ENCODE measurements around the gene TMEM150C.
"Not testable (repeated sequence)": the region's sequence is repeated elsewhere in the genome, so short reads cannot be mapped to it uniquely, and the experiment has no call there.

The TMEM150C gene

GRCh38 chr4:82567444-82567843 lies 5.7 kb upstream of the TMEM150C start:
- DNase-seq: no peak

DNA sequence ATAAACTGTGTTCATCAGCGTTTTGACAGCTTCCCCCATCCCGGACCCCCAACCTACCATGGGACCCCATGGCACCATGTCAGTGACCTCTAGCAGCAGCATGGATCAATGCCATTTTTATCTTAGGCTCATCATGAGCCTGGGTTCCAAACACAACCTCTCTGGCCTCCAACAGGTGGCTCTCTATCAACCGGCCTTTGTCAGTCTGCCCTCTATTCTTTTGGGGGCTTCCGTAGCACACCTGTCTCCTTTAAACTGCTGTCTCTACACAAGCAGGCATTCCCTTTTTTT lies 721 bp upstream of the TMEM150C start:
- no peak for DNase-seq

- no peak for DNase-seq
These were observed 669 bp downstream of the TMEM150C start for GRCh38 chr4:82560853-82561785.

DNA sequence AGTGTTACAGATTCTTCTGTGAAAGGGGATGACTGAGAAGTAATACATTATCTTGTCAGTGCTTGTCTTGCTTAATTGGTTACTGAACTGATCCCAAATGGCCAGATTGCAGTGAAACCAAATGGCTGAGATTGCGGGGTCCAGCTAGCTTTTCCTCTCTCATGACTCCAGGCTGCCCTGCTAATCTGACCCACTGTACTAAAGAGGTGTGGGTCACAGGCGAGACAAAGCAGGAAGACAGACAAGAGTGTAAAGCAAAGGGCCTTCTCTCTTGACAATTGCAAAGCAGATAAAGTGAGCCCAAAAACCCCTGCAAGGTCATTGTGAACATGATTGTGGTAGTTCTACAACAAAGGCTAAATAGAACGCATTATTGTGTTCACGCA lies 2.1 kb downstream of the TMEM150C start:
- DNase-seq: no peak

GRCh38 chr4:82559090-82559734 lies 2.6 kb downstream of the TMEM150C start:
- DNase-seq: not testable (repeated sequence)

- DNase-seq: no peak
These were observed 6.5 kb downstream of the TMEM150C start for GRCh38 chr4:82555276-82555675.

GRCh38 chr4:82553020-82553419 lies 8.8 kb downstream of the TMEM150C start:
- DNase-seq: no peak

GRCh38 chr4:82551734-82552133 lies 10.1 kb downstream of the TMEM150C start:
- DNase-seq: no peak

- not testable (repeated sequence) for DNase-seq
These were observed 13.9 kb downstream of the TMEM150C start for GRCh38 chr4:82547850-82548249.

- no peak for DNase-seq
These were observed 18.7 kb downstream of the TMEM150C start for GRCh38 chr4:82543131-82543530.

GRCh38 chr4:82542642-82543041 lies 19.1 kb downstream of the TMEM150C start:
- no peak for DNase-seq

- no peak for DNase-seq
These were observed 32.5 kb downstream of the TMEM150C start for GRCh38 chr4:82529322-82529721.

DNA sequence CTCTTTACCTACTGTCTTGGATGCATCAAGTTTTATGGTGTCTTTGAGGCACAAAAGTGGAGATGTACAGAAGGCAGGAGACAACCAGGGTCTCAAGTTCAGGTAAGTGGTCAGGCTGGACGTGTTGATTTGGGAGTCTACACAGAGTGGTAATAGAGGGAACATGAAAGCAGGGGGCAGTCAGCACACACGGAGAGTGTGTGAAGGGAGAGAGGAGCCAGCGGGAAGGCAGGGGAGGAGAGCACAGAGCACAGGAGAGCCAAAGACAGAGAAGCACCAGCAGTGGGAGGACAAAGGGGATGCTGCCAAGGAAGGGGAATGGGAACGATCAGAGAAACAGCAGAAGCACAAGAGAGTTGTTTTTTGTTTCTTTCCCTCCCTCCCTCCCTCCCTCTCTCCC lies 32.9 kb downstream of the TMEM150C start:
- no peak for DNase-seq

GRCh38 chr4:82528074-82528473 lies 33.7 kb downstream of the TMEM150C start:
- no peak for DNase-seq

DNA sequence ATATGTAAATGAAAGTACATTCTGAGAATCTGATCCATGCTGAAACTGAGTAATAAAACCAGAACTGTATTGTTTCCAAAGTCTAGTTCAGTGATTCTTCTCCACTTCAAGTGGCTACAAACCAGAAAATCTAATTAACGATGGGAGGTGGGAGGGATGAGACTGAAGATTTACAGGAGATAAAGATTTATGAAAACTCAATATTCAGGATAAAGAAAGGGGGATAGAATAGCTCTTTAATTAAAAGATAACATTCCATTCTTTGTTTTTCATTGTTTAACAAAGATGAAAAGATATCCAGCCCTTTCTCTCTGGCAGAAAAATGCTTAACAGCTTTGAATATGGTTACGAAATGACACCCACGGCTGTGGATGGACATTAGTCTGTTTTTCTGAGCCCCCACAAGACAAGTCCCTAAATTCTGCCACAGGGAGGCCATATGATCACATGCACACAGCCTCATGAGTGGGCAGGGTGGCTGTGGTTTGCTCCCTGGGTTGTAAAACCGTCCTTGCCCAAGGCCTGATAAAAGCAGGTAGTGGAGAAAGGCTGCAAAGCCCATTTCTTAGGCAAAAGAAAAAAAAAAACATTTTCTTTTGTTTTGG lies 36.4 kb downstream of the TMEM150C start:
- DNase-seq: no peak

- DNase-seq: no peak
These were observed 37.1 kb downstream of the TMEM150C start for GRCh38 chr4:82524570-82525152.

DNA sequence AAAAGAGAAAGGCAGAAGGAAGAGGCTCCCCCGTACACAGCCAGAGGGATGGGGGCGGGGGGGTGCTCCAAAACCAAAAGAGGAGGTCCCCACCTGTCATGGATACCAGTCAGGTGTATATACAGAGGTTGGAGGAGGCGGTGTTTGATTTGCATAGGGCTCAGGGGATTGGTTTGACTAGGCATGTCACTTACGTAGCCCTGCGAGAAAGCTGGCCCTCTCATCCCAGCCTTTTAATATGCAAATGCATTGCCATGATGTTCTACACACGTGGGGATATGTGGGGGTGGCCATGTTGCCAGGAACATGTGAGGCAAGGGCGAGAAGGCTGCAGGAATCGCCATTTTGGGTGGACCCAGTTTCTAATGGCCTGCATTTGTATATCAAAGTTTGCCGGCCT lies 38.6 kb downstream of the TMEM150C start:
- DNase-seq: no peak

DNA sequence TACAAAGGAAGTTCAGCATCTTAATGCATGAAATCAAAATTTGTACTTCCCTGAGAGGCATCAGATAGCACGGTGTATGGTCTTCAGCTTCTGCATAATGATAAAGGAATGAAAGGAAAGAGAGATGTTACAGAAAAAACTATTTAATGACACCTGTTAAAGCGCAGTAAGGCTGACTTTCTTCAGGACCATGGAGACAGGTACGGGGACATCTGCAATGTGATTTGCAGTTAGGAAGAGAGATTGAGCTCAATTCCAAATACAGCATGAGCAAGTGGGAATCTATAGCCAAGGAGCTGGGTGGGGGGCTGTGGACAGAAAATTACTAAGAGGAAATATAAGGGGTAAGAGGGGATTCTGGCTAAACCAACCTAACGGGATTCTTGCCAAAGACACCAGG lies 39.3 kb downstream of the TMEM150C start:
- no peak for DNase-seq

- no peak for DNase-seq
These were observed 40.5 kb downstream of the TMEM150C start for GRCh38 chr4:82521283-82521682.

GRCh38 chr4:82519776-82520175 lies 42.0 kb downstream of the TMEM150C start:
- DNase-seq: no peak

- DNase-seq: no peak
These were observed 42.7 kb downstream of the TMEM150C start for GRCh38 chr4:82519072-82519471.

DNA sequence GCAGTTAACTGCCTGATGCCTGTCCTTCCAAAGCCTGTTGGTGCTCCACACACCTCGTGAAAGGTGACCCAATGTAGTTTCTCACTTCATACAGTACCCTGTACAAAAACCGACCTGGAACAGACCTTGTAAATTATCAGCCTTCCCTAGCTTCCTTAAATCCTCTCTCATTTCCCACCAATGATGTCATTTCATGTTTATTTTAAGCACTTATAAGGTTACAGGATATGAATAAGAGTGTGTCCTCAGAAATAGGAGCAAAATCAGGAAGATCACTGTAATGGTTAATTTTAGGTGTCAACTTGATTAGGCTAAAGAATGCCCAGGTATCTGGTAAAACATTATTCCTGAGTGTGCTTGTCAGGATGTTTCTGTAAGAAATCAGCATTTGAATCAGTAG lies 44.7 kb downstream of the TMEM150C start:
- DNase-seq: no peak

GRCh38 chr4:82515705-82516104 lies 46.1 kb downstream of the TMEM150C start:
- no peak for DNase-seq

DNA sequence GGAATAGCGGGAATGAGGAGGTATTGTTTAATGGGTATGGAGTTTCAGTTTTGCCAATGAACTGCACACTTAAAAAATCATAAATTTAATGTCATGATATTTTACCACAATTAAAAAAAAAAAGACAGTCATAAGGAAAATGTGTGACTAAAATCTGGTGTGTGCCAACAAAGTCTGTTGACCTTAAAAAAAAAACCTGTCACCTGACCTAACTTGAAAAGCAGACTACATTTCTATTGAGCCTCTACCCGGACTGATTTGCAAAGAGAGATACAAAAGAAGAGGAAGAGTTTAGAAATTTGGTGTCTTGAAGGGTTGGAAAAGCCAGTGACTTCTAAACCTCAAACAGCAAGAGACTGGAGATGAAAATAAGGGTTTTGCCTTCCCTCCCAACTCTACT lies 48.4 kb downstream of the TMEM150C start:
- no peak for DNase-seq

Data from activated CD4-positive, alpha-beta T cell treated with anti-CD3 and anti-CD28 coated beads, Interleukin-2, amount 50 U/mL, for 4 hours (primary cell).